ENCODE measurements around the gene FBXO38. TPM values are rescaled to one million over a fixed set of nuclear protein-coding genes. Genes with fewer than 3 reads are reported as not detected.
A peak's percentile ranks its signal among the peaks of the same experiment; 100 is the strongest.
"Not testable (repeated sequence)": the region's sequence is repeated elsewhere in the genome, so short reads cannot be mapped to it uniquely, and the experiment has no call there.

FBXO38 gene
- polyA plus RNA-seq, 4 donors = 38.7 to 55.2 (median 45.2) TPM

DNA sequence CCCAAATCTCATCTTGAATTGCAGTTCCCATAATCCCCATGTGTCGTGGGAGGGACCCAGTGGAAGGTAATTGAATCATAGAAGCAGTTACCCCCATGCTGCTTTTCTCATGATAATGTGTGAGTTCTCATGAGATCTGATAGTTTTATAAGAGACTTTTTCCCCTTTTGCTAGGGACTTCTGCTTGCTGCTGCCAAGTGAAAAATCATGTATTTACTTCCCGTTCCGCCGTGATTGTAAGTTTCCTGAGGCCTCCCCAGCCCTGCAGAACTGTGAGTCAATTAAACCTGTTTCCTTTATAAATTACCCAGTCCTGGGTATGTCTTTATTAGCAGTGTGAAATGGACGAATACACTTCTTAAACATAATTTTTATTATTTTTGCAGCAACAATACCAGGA lies 85.0 kb downstream of the FBXO38 start:
- not testable (repeated sequence) for DNase-seq (ENCODE audit: low read depth in 4 of 4, low spot score in 2 of 4)

DNA sequence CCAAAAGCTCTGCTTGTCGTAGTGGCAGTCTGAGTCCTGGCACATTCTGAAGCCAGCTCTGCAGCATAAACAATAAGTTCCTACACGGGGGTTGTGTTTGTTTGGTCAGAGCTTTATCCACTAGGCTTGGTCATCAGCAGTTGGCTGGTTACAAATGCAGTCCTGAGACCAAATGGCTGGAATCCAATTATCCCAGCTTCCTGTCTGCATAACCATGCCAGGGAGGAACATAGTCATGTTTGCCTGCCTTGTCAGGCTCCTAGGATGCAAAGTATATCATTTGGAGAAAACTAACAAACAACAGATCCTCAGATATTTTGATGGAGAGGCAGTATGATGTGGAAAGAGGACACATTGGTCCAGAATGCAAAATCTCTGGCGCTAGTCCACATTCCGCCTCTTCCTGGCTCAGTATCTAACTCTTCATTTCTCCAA lies 85.8 kb downstream of the FBXO38 start:
- no peak for DNase-seq (ENCODE audit: low read depth in 4 of 4, low spot score in 2 of 4)

DNA sequence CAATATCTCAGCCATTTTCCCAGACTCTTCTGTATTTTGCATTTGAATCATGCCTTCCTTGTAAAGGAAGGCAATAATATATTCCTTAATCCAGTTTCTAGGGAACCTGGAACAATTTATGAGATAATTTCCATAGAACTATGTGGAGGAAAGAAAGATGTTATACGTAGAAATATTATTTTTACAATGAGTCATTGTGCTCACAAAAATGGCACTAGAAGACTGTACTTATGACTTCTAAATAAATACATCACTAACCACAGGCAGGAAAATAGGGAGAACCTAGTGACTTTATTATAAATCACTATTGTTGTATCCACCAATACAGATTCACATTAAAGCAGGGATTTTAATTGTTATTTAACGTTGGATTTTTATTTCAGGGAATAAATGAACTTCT lies 87.6 kb downstream of the FBXO38 start:
- DNase-seq (ENCODE audit: low read depth in 4 of 4, low spot score in 2 of 4) = no peak

DNA sequence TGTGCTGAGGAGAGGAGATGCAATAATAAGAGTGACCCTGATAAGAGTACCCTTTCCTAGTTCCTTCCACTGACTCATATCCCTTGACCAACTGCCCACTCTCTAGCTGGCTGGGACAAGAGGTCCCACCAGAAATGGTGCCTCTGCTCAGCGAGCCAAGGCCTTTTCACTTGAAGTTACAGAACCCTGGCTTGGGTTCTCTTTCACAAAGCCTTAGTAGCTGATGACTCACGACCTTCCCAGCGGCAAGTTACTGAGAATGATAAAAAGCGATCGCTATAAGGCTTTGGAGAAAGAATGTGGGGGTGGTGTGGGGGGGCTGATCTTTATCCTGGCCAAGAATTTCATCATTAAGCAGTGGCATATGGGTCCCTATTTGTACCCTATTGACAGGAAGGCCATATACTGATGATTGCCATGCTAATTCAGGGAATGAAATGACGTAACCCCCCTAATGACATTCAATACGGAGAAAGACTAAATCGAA lies 90.3 kb downstream of the FBXO38 start:
- no peak for DNase-seq (ENCODE audit: low read depth in 4 of 4, low spot score in 2 of 4)

DNA sequence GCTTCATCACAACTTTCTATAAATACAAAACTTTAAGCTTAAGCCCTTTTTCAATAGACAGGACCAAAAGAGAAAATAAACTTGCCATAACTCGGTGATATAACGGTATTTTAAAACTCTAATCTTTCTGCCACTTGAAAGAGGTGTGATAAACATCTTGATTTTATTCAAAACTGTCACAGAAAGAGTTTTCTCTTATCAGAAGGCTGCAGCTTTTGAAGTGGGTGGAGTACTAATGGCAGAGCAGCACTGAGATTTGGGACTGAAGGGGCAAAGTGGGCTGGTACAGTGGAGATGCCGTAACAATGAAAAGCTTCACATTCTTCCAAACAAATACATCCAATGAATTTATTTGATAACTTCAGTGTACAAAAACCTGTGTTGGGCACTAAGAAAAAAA lies 92.5 kb downstream of the FBXO38 start:
- DNase-seq (ENCODE audit: low read depth in 4 of 4, low spot score in 2 of 4) = no peak

DNA sequence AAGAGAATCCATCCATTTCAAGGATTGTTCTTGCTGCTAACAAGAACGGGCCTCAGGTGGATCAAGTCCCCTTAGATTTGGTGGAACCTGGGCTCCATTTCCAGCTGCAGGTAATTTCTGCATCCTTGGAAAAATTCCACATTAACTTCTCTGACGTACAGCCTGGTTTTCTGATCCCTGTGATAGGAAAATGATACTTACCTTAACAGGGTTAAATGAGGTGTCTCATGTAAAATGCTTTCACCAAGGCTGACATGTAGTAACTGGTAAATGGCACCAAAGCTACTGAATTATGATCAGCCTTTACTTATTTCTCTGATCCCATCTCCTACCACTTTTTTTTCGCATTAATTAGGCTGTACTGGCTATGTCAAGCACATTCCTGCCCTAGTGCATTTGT lies 93.7 kb downstream of the FBXO38 start:
- DNase-seq (ENCODE audit: low read depth in 4 of 4, low spot score in 2 of 4) = no peak

DNA sequence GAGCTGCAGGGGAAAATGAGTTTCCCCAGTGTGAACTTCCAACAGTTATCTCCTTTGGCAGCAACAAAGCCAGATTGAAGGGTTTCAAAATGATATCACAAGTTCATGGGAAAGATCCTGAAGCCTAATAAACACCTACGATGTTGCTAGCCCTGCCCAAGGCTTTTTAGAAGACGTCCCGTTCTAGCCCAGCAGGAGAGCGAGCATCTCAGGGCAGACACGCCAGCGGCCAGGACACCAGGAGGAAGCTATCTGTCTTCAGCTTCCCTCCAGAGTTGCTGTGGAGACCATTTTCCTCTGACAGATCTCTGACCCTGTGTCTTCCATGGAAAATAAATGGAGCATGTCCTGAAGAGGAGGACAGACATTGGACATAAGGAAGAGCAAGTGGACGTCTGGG lies 98.4 kb downstream of the FBXO38 start:
- no peak for DNase-seq (ENCODE audit: low read depth in 4 of 4, low spot score in 2 of 4)

DNA sequence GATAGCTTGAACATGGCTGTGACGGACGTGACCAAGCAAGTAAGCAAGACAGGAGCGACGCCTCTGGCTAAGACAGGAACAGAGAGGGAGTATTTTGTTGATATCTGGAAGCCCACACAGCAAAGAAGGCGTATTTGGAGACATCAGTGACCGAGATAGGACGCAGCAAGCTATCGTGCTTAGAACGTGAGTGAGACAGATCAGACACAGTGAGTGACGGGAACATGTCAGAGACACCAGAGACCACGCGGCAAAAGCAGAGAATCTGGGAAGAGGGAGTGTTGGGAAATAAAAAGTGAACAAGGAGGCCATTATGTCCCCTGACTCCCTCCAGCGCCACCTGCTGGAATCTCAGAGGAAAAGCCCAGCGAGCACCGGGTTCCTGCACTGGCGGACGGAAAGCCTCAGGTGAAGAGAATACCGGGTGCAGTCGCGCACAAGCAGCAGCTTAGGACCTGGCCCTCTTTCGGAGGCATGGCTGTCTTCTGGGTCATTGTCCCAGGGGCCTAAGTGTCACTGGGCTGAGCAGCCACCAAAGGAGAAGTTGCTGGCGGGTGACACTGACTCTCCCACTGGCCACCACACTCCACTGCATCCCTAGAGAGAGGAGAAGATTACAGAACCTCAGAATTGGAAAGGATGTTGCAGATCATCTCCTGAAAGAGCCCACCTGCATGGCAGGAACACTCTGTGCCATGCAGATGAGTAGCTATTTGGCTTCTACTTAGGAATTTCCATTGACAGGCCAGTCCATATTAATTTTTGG lies 99.1 kb downstream of the FBXO38 start:
- peak in 2 of 4 donors; percentile 2 to 8 for DNase-seq (ENCODE audit: low read depth in 4 of 4, low spot score in 2 of 4)

DNA sequence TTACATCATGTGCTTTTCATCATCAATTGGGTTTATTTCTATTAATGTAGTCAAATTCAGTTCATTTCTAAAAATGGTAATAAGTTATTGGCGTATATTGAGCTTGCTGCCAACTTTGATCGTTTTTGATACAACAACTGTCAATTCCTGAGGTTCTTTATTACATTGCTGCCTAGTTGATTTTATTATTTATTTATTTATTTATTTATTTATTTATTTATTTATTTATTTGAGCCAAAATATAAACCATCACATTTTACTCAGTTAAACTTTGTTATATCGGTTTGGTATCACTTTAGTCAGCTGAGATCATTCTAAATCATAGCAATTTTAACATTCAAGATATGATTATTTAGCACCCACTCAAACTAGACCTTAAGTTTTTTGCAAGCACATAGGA lies 100.0 kb downstream of the FBXO38 start:
- DNase-seq (ENCODE audit: low read depth in 4 of 4, low spot score in 2 of 4) = no peak

DNA sequence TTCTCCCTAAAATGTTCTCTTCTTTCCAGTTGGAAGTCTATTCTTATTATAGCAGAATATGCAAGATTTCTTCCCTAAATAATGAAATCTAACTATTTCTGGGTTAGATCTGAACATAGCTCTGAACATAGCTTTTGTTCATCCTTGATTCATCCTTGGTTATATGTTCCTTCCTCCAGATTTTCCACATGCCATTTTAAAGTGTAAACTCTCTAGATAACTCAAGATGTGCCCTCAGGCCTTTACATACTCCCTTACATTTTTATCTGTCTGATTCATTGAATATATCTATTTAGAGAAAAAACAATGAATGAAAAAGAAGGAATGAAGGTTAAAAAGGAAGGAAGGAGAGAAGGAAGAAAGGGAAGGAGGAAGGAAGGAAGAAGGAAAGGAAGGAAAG lies 100.9 kb downstream of the FBXO38 start:
- no peak for DNase-seq (ENCODE audit: low read depth in 4 of 4, low spot score in 2 of 4)

DNA sequence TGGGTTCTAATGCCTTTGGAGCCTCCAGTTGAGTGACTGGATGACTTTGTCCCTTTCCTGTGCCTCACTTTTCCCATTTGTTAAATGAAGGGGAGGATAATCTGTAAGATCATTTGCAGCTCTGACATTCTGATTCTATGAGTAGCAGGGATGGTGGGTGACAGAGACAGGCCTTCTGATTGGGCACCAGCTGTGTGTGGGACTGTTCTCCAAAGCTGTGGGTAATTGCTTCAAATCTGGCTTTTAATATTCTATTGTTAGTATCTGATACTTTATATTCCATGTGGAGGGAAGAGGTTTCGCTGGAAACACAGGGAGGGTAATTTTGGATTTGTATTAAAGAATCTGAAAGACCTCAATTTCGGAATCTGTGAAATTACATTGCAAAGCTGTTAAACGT lies 102.7 kb downstream of the FBXO38 start:
- no peak for DNase-seq (ENCODE audit: low read depth in 4 of 4, low spot score in 2 of 4)

DNA sequence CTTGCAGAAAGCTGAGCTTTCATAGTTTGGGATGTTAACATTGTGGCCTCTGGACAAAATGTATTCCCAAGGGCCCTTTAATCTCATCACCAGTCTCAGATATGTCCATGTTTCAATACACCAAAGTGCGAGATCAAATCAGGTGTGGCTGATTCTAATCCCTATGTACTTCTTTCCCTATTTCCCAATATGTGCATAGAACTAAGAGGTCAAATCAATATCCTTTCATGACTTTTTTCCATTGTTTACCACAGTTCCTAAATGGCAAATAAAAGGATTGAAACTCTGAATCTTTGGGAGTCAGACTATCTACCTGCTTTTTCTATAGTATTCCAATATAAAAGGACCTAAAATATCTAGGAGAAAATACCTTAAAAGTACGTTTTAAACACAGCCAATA lies 105.0 kb downstream of the FBXO38 start:
- DNase-seq (ENCODE audit: low read depth in 4 of 4, low spot score in 2 of 4) = no peak

DNA sequence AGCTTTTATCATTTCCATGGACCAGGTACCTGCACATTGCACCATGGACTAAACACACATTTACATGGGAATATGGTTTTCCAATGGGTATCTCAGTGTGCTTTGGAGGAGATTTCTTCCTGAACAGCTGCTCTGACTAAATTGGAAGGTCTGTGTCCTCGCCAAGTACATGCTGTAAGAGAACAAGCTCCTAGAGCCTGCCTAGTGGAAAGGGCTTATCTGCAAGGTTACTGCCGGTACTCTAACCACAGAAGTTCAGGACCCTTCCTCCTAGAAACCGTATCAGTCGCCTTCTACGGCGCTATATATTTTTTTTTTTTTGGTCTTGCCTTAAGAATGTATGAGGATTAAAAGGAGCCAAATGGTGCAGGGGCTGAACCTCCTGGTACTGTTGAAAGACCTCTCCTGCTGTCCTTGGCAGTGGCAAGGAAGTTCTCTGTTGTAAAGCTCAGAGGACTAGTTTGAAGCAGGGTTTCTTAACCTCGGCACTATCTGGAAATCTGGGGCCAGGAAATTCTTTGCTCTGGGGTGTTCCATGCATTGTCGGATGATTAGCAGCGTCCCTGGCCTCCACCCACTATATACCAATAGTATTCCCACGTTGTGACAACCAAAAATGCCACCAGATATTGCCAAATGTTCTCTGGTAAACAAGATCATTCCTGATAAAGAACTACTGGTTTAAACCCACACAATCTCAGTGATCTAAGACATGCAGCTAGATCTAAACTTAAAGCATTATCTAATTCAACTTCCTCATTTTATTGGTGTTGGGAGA lies 107.4 kb downstream of the FBXO38 start:
- no peak for DNase-seq (ENCODE audit: low read depth in 4 of 4, low spot score in 2 of 4)

DNA sequence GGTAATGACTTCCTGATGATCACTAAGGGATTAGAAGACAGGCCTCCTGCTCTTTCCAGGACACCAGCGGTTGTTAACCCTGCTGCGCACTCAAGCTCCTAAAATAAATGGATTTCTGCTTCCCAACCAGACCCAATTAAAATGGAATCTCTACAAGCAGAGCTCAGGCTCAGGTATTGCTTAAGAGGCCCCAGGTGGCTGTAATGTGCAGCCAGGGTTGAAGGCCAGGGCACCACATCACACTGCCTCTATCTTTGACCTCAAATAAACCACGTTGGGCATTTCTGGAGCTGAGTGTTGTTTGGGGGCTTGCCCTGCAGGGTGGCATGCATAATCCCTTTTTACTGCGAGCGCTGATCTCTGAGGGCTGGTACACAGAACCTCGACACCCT lies 108.0 kb downstream of the FBXO38 start:
- DNase-seq (ENCODE audit: low read depth in 4 of 4, low spot score in 2 of 4) = no peak

DNA sequence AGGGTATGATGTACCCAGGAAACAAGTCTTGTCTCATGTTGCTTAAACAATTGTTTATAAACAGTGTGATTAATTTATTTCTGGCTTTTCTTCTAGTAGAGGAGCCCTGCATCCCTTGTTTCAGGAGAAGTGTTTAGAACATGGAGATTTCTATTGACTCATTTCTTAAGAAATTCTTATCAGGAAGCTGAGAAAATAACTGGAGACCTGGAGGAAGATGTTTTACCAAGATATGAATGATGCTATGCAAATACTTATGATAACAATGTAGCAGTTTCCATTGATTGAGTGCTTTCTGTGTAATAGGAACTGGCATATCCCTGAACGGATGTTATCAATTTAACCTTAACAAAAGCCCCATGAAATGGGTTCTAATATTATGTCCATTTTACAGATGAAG lies 108.6 kb downstream of the FBXO38 start:
- DNase-seq (ENCODE audit: low read depth in 4 of 4, low spot score in 2 of 4) = no peak

Other genes starting within 250 kb of the FBXO38 start
- gene SPINK14, start 215.4 kb upstream of the FBXO38 start, polyA plus RNA-seq (ENCODE audit: insufficient read length in 4 of 4) = not detected
- not detected for gene SPINK6, start 180.9 kb upstream of the FBXO38 start, polyA plus RNA-seq (ENCODE audit: insufficient read length in 4 of 4)
- under 1 TPM in 1 of 4 donors, not detected in 3; 0.08 TPM for gene MARCOL, start 145.4 kb upstream of the FBXO38 start, polyA plus RNA-seq (ENCODE audit: insufficient read length in 4 of 4)
- under 1 TPM in 3 of 4 donors, not detected in 1; 0.23 to 0.79 (median 0.58) TPM for gene SPINK13, start 115.2 kb upstream of the FBXO38 start, polyA plus RNA-seq (ENCODE audit: insufficient read length in 4 of 4)
- gene SPINK7, start 71.5 kb upstream of the FBXO38 start, polyA plus RNA-seq (ENCODE audit: insufficient read length in 4 of 4) = under 1 TPM in 3 of 4 donors, not detected in 1; 0.28 to 0.85 (median 0.62) TPM
- gene SPINK9, start 48.4 kb upstream of the FBXO38 start, polyA plus RNA-seq (ENCODE audit: insufficient read length in 4 of 4) = under 1 TPM in 2 of 4 donors, not detected in 2; 0.34 to 0.36 TPM

All from left renal cortex interstitium (tissue), 4 donors.